Measurements from ENCODE around the gene C5. TPM values are rescaled to one million over a fixed set of nuclear protein-coding genes. Genes with fewer than 3 reads are reported as not detected.
A peak's percentile ranks its signal among the peaks of the same experiment; 100 is the strongest.
"Not testable (repeated sequence)": the region's sequence is repeated elsewhere in the genome, so short reads cannot be mapped to it uniquely, and the experiment has no call there.

C5 gene
- polyA plus RNA-seq, 1 donor from 2014 or later, result 0.99 TPM

GRCh38 chr9:121067640-121068039 lies 17.6 kb upstream of the C5 start:
- Mint-ChIP-seq H3K36me3 (peaks cover 9% of the 10 kb centered on the region), H3K9me3 (peaks cover 0 to 15% (median 4%) of the 10 kb centered on the region in 3 donors), H3K4me1 (peaks cover 11 to 16% (median 12%) of the 10 kb centered on the region in 3 donors), H3K27ac (peak overlapping the region in 1 of 3 donors; percentile 52), H3K4me3 (peak overlapping the region in 1 of 4 donors; percentile 17), H3K27me3 (no peaks in the 10 kb centered on the region)

GRCh38 chr9:121066850-121067249 lies 16.8 kb upstream of the C5 start:
- Mint-ChIP-seq H3K9me3 (peaks cover 0 to 15% (median 4%) of the 10 kb centered on the region in 3 donors), H3K27me3 (no peaks in the 10 kb centered on the region), H3K4me1 (peaks cover 5 to 9% (median 6%) of the 10 kb centered on the region in 3 donors), H3K27ac (no peak overlapping the region), H3K36me3 (peaks cover 9% of the 10 kb centered on the region), H3K4me3 (no peak overlapping the region)

- no peaks in the 10 kb centered on the region for H3K27me3 Mint-ChIP-seq
- no peak overlapping the region for H3K4me3 Mint-ChIP-seq
- peaks cover 9% of the 10 kb centered on the region for H3K36me3 Mint-ChIP-seq
- peaks cover 0 to 3% (median 0%) of the 10 kb centered on the region in 3 donors for H3K4me1 Mint-ChIP-seq
- peaks cover 0 to 7% (median 4%) of the 10 kb centered on the region in 3 donors for H3K9me3 Mint-ChIP-seq
- H3K27ac Mint-ChIP-seq, result no peak overlapping the region
Measured at GRCh38 chr9:121059998-121060636, 10.0 kb upstream of the C5 start.

- no peaks in the 10 kb centered on the region for H3K27me3 Mint-ChIP-seq
- peaks cover 0 to 3% (median 0%) of the 10 kb centered on the region in 3 donors for H3K4me1 Mint-ChIP-seq
- no peak overlapping the region for H3K4me3 Mint-ChIP-seq
- no peak overlapping the region for H3K27ac Mint-ChIP-seq
- peaks cover 0 to 7% (median 4%) of the 10 kb centered on the region in 3 donors for H3K9me3 Mint-ChIP-seq
- H3K36me3 Mint-ChIP-seq, result peaks cover 11% of the 10 kb centered on the region
Measured at GRCh38 chr9:121059513-121059912, 9.4 kb upstream of the C5 start.

GRCh38 chr9:121057821-121058220 lies 7.7 kb upstream of the C5 start:
- no peak overlapping the region for H3K4me3 Mint-ChIP-seq
- peaks cover 0 to 3% (median 0%) of the 10 kb centered on the region in 3 donors for H3K4me1 Mint-ChIP-seq
- no peak overlapping the region for H3K27ac Mint-ChIP-seq

GRCh38 chr9:121055642-121056143 lies 5.6 kb upstream of the C5 start:
- H3K36me3 Mint-ChIP-seq, result peaks cover 13% of the 10 kb centered on the region
- H3K27ac Mint-ChIP-seq, result no peak overlapping the region
- H3K9me3 Mint-ChIP-seq, result peaks cover 0 to 7% (median 4%) of the 10 kb centered on the region in 3 donors
- peaks cover 0 to 3% (median 0%) of the 10 kb centered on the region in 3 donors for H3K4me1 Mint-ChIP-seq
- H3K27me3 Mint-ChIP-seq, result no peaks in the 10 kb centered on the region
- H3K4me3 Mint-ChIP-seq, result no peak overlapping the region

More at GRCh38 chr9:121057821-121058220, 7.7 kb upstream of the C5 start:
- no peaks in the 10 kb centered on the region for H3K27me3 Mint-ChIP-seq
- H3K36me3 Mint-ChIP-seq, result peaks cover 11% of the 10 kb centered on the region
- H3K9me3 Mint-ChIP-seq, result peaks cover 0 to 7% (median 4%) of the 10 kb centered on the region in 3 donors

GRCh38 chr9:121053544-121053943 lies 3.5 kb upstream of the C5 start:
- Mint-ChIP-seq H3K9me3 (peaks cover 0 to 7% (median 4%) of the 10 kb centered on the region in 3 donors), H3K36me3 (peaks cover 13% of the 10 kb centered on the region), H3K4me1 (no peaks in the 10 kb centered on the region), H3K27me3 (no peaks in the 10 kb centered on the region), H3K27ac (no peak overlapping the region), H3K4me3 (no peak overlapping the region)

- no peaks in the 10 kb centered on the region for H3K27me3 Mint-ChIP-seq
- no peaks in the 10 kb centered on the region for H3K4me1 Mint-ChIP-seq
- H3K4me3 Mint-ChIP-seq, result no peak overlapping the region
- no peaks in the 10 kb centered on the region for H3K9me3 Mint-ChIP-seq
- peaks cover 5% of the 10 kb centered on the region for H3K36me3 Mint-ChIP-seq
- peak overlapping the region in 1 of 3 donors; percentile 33 for H3K27ac Mint-ChIP-seq
Measured at GRCh38 chr9:121048618-121049017, 1.5 kb downstream of the C5 start.

GRCh38 chr9:121048175-121048574 lies 1.9 kb downstream of the C5 start:
- Mint-ChIP-seq H3K9me3 (no peaks in the 10 kb centered on the region), H3K27me3 (no peaks in the 10 kb centered on the region), H3K4me3 (no peak overlapping the region), H3K4me1 (no peaks in the 10 kb centered on the region), H3K36me3 (peaks cover 5% of the 10 kb centered on the region), H3K27ac (no peak overlapping the region)

GRCh38 chr9:121038804-121039203 lies 11.3 kb downstream of the C5 start:
- H3K4me1 Mint-ChIP-seq, result no peaks in the 10 kb centered on the region
- no peak overlapping the region for H3K4me3 Mint-ChIP-seq
- no peaks in the 10 kb centered on the region for H3K27me3 Mint-ChIP-seq
- no peak overlapping the region for H3K27ac Mint-ChIP-seq
- H3K9me3 Mint-ChIP-seq, result no peaks in the 10 kb centered on the region
- H3K36me3 Mint-ChIP-seq, result peaks cover 12% of the 10 kb centered on the region

GRCh38 chr9:121038362-121038761 lies 11.7 kb downstream of the C5 start:
- H3K4me3 Mint-ChIP-seq, result no peak overlapping the region
- no peaks in the 10 kb centered on the region for H3K9me3 Mint-ChIP-seq
- no peaks in the 10 kb centered on the region for H3K27me3 Mint-ChIP-seq
- H3K4me1 Mint-ChIP-seq, result no peaks in the 10 kb centered on the region
- no peak overlapping the region for H3K27ac Mint-ChIP-seq
- H3K36me3 Mint-ChIP-seq, result peaks cover 12% of the 10 kb centered on the region

GRCh38 chr9:121035717-121036116 lies 14.4 kb downstream of the C5 start:
- not testable (repeated sequence) for H3K4me3 Mint-ChIP-seq, H3K27ac Mint-ChIP-seq, H3K4me1 Mint-ChIP-seq, H3K9me3 Mint-ChIP-seq, H3K27me3 Mint-ChIP-seq
- H3K36me3 Mint-ChIP-seq, result peaks cover 12% of the 10 kb centered on the region

- H3K27ac Mint-ChIP-seq, result no peak overlapping the region
- no peaks in the 10 kb centered on the region for H3K9me3 Mint-ChIP-seq
- H3K4me1 Mint-ChIP-seq, result no peaks in the 10 kb centered on the region
- no peaks in the 10 kb centered on the region for H3K27me3 Mint-ChIP-seq
- H3K36me3 Mint-ChIP-seq, result peaks cover 7% of the 10 kb centered on the region
- no peak overlapping the region for H3K4me3 Mint-ChIP-seq
Measured at GRCh38 chr9:121034529-121034928, 15.5 kb downstream of the C5 start.

GRCh38 chr9:121029469-121029868 lies 20.6 kb downstream of the C5 start:
- Mint-ChIP-seq H3K27me3 (no peaks in the 10 kb centered on the region), H3K9me3 (no peaks in the 10 kb centered on the region), H3K36me3 (peaks cover 4% of the 10 kb centered on the region), H3K27ac (peak overlapping the region in 1 of 3 donors; percentile 25), H3K4me3 (no peak overlapping the region), H3K4me1 (no peaks in the 10 kb centered on the region)

- H3K27me3 Mint-ChIP-seq, H3K27ac Mint-ChIP-seq, H3K4me3 Mint-ChIP-seq, H3K4me1 Mint-ChIP-seq, H3K9me3 Mint-ChIP-seq, H3K36me3 Mint-ChIP-seq: not testable (repeated sequence)
Measured at GRCh38 chr9:121028285-121028684, 21.8 kb downstream of the C5 start.

- no peak overlapping the region for H3K27ac Mint-ChIP-seq
- H3K4me1 Mint-ChIP-seq, result no peaks in the 10 kb centered on the region
- H3K27me3 Mint-ChIP-seq, result no peaks in the 10 kb centered on the region
- H3K4me3 Mint-ChIP-seq, result no peak overlapping the region
- peaks cover 6% of the 10 kb centered on the region for H3K36me3 Mint-ChIP-seq
- no peaks in the 10 kb centered on the region for H3K9me3 Mint-ChIP-seq
Measured at GRCh38 chr9:121026768-121027167, 23.3 kb downstream of the C5 start.

Measured in IgD-negative memory B cell (primary cell).